ENCODE measurements around the gene SLC1A5. TPM values are rescaled to one million over a fixed set of nuclear protein-coding genes. Genes with fewer than 3 reads are reported as not detected.

SLC1A5 gene
- total RNA-seq, 1 donor from 2014 or later = 91.4 TPM

GRCh38 chr19:46746281-46747057 is 41.9 kb downstream of the SLC1A5 start, which contains the start of gene STRN4:
Gene STRN4, minus strand, starts transcription at chr19:46746450. Its CDS starts 20 bp downstream, at chr19:46746430.
- no peaks in the 10 kb centered on the region for H3K9me3 Mint-ChIP-seq
- peak within 1 kb of the TSS; percentile 88 for H3K27ac Mint-ChIP-seq
- H3K36me3 Mint-ChIP-seq = peaks cover 13% of the 10 kb centered on the region
- H3K4me3 Mint-ChIP-seq = peak within 1 kb of the TSS; percentile 95
- H3K27me3 Mint-ChIP-seq = no peaks in the 10 kb centered on the region
- no peak for DNase-seq (ENCODE audit: extremely low spot score, unreplicated experiment)
- TF ChIP-seq CTCF (conservative IDR thresholded peaks at IDR 0.05) = no peak
- peaks cover 26% of the 10 kb centered on the region for H3K4me1 Mint-ChIP-seq (ENCODE audit: unreplicated experiment)

- H3K4me3 Mint-ChIP-seq = peak within 1 kb of the TSS; percentile 95
- peak within 1 kb of the TSS; percentile 88 for H3K27ac Mint-ChIP-seq
- H3K4me1 Mint-ChIP-seq (ENCODE audit: unreplicated experiment) = peaks cover 30% of the 10 kb centered on the region
- no peak for DNase-seq (ENCODE audit: extremely low spot score, unreplicated experiment)
- peaks cover 10% of the 10 kb centered on the region for H3K36me3 Mint-ChIP-seq
- H3K9me3 Mint-ChIP-seq = no peaks in the 10 kb centered on the region
- H3K27me3 Mint-ChIP-seq = no peaks in the 10 kb centered on the region
- TF ChIP-seq CTCF (conservative IDR thresholded peaks at IDR 0.05) = no peak
These were observed 42.7 kb downstream of the SLC1A5 start, which contains the start of gene FKRP for GRCh38 chr19:46745521-46746280. Gene FKRP, plus strand, starts transcription at chr19:46746057. Its CDS starts 9,394 bp downstream, at chr19:46755451.

- H3K27me3 Mint-ChIP-seq = no peaks in the 10 kb centered on the region
- no peak for DNase-seq (ENCODE audit: extremely low spot score, unreplicated experiment)
- H3K4me1 Mint-ChIP-seq (ENCODE audit: unreplicated experiment) = peaks cover 36% of the 10 kb centered on the region
- H3K36me3 Mint-ChIP-seq = peaks cover 7% of the 10 kb centered on the region
- H3K4me3 Mint-ChIP-seq = peak overlapping the region; percentile 95
- peak overlapping the region; percentile 82 for H3K27ac Mint-ChIP-seq
- no peaks in the 10 kb centered on the region for H3K9me3 Mint-ChIP-seq
- no peak for TF ChIP-seq CTCF (conservative IDR thresholded peaks at IDR 0.05)
These were observed 43.4 kb downstream of the SLC1A5 start for GRCh38 chr19:46745030-46745429.

GRCh38 chr19:46744005-46744691 is 44.2 kb downstream of the SLC1A5 start:
- no peak for DNase-seq (ENCODE audit: extremely low spot score, unreplicated experiment)

More at GRCh38 chr19:46744005-46744691, 44.2 kb downstream of the SLC1A5 start:
- Mint-ChIP-seq H3K9me3 (no peaks in the 10 kb centered on the region), H3K4me1 (ENCODE audit: unreplicated experiment) (peaks cover 37% of the 10 kb centered on the region), H3K27me3 (no peaks in the 10 kb centered on the region), H3K27ac (peak overlapping the region; percentile 82), H3K4me3 (peak overlapping the region; percentile 95), H3K36me3 (peaks cover 5% of the 10 kb centered on the region)
- no peak for TF ChIP-seq CTCF (conservative IDR thresholded peaks at IDR 0.05)
